AG09309 (cell line): ENCODE results near the gene DHX35.

Source experiments
- DNase-seq: peaks from one replicate; pipeline ENCODE4 v3.0.0-alpha.2; 2010; ENCODE audit warnings: low read depth
- H3K4me3 ChIP-seq: 2 replicates; pipeline ENCODE4 v1.5.1; 2011; ENCODE audit warnings: mild to moderate bottlenecking, low read depth, low read length, moderate library complexity; ENCODE audit not compliant: control insufficient read depth
- CTCF ChIP-seq: IDR thresholded peaks from 2 replicates; pipeline ENCODE4 v1.5.1; 2011; ENCODE audit warnings: mild to moderate bottlenecking, low read depth, low read length, inconsistent platforms; ENCODE audit not compliant: insufficient read depth, control insufficient read depth; ENCODE audit errors: missing control alignments

The DHX35 gene

GRCh38 chr20:39038495-39038894 is 76.4 kb downstream of the DHX35 start:
- no peak for DNase-seq
- no peak overlapping the region for H3K4me3 ChIP-seq
- no peak for TF ChIP-seq CTCF

DNA sequence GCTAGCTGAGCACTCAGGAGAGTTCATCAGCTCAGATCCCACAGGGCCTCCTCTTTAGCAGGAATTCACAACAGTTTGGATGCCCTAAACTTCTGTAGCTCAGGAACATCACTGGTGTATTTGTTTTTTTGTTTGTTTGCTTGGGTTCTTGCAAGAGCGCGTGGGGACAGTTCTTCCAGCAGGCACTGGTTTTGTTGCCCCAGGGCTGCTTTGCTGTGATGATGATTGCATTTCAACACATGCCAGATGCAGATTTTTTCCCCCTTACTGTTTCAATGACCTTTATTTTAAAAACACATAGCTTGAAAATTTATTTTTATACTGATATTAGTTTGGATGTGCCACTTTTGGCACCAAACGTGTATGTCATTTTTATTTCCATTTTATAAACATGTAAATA is 77.1 kb downstream of the DHX35 start:
- no peak overlapping the region for H3K4me3 ChIP-seq
- TF ChIP-seq CTCF, result no peak

GRCh38 chr20:39040116-39040515 is 78.0 kb downstream of the DHX35 start:
- TF ChIP-seq CTCF, result no peak
- no peak overlapping the region for H3K4me3 ChIP-seq

More for the DNA sequence above, 77.1 kb downstream of the DHX35 start:
- no peak for DNase-seq

DNA sequence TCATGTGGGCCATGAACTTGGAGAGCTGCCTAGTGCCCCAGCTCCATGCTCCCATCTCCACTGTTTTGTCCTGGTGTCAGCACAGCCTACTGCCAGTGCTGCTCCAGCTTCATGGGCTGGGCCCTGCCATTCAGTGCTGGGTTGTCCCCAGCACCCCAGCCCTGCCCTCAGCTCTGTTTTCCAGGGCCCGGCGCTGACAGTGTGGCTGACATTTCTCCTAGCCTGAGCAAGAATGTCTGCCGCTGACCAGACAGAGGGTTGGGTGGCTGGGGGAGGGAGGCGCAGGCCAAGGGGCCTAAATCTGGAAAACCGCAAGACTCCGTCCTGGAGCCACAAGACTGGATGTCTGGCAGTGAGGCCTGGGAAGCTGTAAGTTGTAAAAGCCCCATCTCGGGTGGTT is 78.9 kb downstream of the DHX35 start:
- no peak overlapping the region for H3K4me3 ChIP-seq
- DNase-seq, result no peak
- no peak for TF ChIP-seq CTCF

More at GRCh38 chr20:39040116-39040515, 78.0 kb downstream of the DHX35 start:
- no peak for DNase-seq

DNA sequence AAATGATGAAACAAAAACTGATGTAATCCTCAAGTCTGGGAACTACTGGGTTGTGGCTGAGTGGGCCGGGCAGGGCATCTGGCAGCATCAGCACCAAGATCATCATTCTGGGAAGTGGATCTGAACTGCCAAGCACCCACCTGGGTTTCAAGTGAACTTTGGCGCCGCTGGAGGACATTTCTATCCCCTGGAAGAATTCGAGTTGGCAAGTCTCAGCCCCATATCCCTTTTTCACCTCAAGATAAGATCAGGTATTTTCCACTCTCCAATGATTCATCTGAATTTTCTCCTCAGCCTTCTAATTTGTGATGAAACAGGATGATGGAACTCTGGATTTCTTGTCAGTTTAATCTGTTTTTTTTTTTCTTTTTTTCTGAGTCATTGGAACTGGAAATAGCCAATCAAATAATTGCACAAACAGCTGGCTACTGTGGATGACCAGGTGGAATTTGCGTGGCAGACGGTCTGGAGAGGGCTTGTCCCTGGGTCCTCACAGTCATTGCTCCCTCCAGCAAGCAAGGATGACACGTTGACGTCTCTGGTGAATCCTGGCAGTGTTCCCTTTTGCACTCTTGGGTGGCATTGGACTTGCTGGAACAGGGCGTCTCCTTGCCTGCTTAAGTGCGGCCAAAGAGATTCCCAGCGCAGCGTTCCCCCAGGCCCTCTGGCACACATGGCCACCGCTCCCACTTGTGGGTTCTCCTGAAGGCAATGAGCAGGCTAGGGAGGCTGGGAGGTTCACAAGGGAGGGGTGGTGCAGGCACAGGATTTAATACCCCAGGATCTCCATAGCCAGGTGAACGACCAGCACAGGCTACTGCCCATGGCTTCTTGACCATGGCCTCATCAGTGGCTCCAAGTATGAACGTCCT is 80.4 kb downstream of the DHX35 start:
- DNase-seq, result peak; percentile 38
- H3K4me3 ChIP-seq, result no peak overlapping the region
- TF ChIP-seq CTCF, result no peak

DNA sequence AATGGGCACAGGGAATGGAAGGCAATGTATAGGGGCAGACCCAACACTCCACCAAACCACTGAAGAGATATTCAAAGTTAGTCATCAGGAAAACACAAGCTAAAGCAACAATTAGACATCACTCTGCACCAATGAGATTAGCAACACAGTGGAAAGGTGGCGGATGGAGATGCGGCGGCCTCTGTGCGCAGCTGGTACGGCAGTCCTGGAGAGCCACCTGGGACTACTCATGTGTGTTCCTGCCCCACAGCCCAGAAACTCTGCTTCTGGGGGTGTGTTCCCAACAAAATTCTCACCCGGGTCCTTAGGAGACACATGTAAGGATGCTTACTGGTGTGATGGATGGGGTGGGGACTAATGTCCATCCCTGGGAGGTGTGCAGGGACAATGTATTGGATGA is 82.4 kb downstream of the DHX35 start:
- H3K4me3 ChIP-seq, result no peak overlapping the region

More for the DNA sequence above, 82.4 kb downstream of the DHX35 start:
- DNase-seq, result no peak
- no peak for TF ChIP-seq CTCF
